ENCODE data around the gene FSTL3.
"Not testable (repeated sequence)": the region's sequence is repeated elsewhere in the genome, so short reads cannot be mapped to it uniquely, and the experiment has no call there.

Gene FSTL3

GRCh38 chr19:718251-718951 lies 42.2 kb downstream of the FSTL3 start:
- no peak for DNase-seq

- no peak for DNase-seq
Measured at GRCh38 chr19:718991-719512, 42.9 kb downstream of the FSTL3 start.

GRCh38 chr19:719636-720344 lies 43.6 kb downstream of the FSTL3 start:
- no peak for DNase-seq

- DNase-seq = no peak
Measured at GRCh38 chr19:720345-721160, 44.4 kb downstream of the FSTL3 start.

GRCh38 chr19:722553-723101 lies 46.4 kb downstream of the FSTL3 start:
- DNase-seq = no peak

- no peak for DNase-seq
Measured at GRCh38 chr19:723247-723646, 47.1 kb downstream of the FSTL3 start.

- DNase-seq = no peak
Measured at GRCh38 chr19:723714-724113, 47.5 kb downstream of the FSTL3 start.

- DNase-seq = no peak
Measured at GRCh38 chr19:725461-726089, 49.4 kb downstream of the FSTL3 start.

GRCh38 chr19:726993-727956 lies 51.1 kb downstream of the FSTL3 start:
- no peak for DNase-seq

- no peak for DNase-seq
Measured at GRCh38 chr19:728011-728410, 51.8 kb downstream of the FSTL3 start.

- not testable (repeated sequence) for DNase-seq
Measured at GRCh38 chr19:729564-729963, 53.4 kb downstream of the FSTL3 start.

GRCh38 chr19:729965-730668 lies 53.9 kb downstream of the FSTL3 start:
- no peak for DNase-seq

- DNase-seq = no peak
Measured at GRCh38 chr19:731000-731399, 54.8 kb downstream of the FSTL3 start.

GRCh38 chr19:732148-733069 lies 56.2 kb downstream of the FSTL3 start:
- no peak for DNase-seq

Data from NCI-H446 treated with DMSO at 0.1 percent for 48 hours (cell line).